Nephron progenitor cell (in vitro differentiated cells): ENCODE measurements around the gene TEAD1.
A peak's percentile ranks its signal among the peaks of the same experiment; 100 is the strongest.

Source experiments
- DNase-seq: peaks from one replicate; pipeline ENCODE4 v3.0.0; 2021
- H3K27ac Mint-ChIP-seq: 2 replicates; pipeline ENCODE4 v1.8.0; 2021; ENCODE audit warnings: mild to moderate bottlenecking, moderate library complexity, mixed read lengths
- H3K27me3 Mint-ChIP-seq: 2 replicates; pipeline ENCODE4 v1.8.0; 2021; ENCODE audit warnings: mild to moderate bottlenecking, low read depth, mixed read lengths; ENCODE audit not compliant: poor library complexity
- H3K36me3 Mint-ChIP-seq: 2 replicates; pipeline ENCODE4 v1.8.0; 2021; ENCODE audit warnings: low read depth, mixed read lengths
- H3K4me1 Mint-ChIP-seq: 2 replicates; pipeline ENCODE4 v1.8.0; 2021; ENCODE audit warnings: mixed read lengths
- H3K4me3 Mint-ChIP-seq: 2 replicates; pipeline ENCODE4 v1.8.0; 2021; ENCODE audit warnings: mild to moderate bottlenecking, moderate library complexity, mixed read lengths
- H3K9me3 Mint-ChIP-seq: 2 replicates; pipeline ENCODE4 v1.8.0; 2021; ENCODE audit warnings: mild to moderate bottlenecking, moderate library complexity, mixed read lengths
- CTCF ChIP-seq: fragments of 200-600 bp; sonication (generic); IDR thresholded peaks from 2 replicates; pipeline ENCODE4 v1.5.0; 2021; ENCODE audit warnings: antibody characterized with exemption

TEAD1 gene

DNA sequence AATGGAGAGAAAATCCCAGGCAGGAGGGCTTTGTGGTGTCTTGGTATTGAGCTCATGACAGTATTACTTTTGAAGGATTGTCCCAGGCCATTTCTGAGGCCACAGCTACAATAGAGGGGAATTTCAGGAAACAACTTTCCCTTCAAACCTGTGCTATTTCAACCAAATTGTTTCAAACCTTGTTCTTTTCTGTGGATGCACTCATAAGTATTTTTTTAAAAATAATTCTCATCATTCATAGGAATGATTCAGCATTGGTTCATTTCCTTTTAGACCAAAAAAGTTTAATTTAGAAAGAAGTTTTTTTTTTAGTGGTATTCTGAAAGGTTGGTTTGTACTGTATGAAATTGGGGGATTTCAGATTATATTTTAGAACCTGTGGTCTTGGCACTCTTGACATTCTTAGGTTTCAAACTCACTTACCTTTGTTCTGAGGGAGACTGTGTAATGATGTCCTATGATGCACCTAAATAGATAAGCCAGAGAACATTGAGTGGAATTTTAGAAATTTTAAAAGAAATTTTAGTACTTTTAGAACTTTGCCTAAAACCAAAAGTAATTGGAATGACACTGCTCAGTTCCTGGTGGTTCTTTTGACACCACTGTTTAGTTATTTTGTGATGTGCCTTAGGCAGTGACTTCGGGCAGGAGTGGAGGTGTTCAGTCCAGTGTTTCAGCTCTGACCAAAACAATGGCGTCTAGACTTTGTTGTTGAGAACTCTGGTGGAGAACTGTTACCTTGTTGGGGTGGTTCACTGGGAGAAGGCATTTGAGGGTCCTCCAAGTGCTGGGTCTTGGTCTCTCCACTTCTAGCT is 12.2 kb downstream of the TEAD1 start:
- no peak for TF ChIP-seq CTCF
- DNase-seq = no peak
- Mint-ChIP-seq H3K27me3 (peaks cover 5% of the 10 kb centered on the region), H3K4me3 (no peak overlapping the region), H3K9me3 (no peaks in the 10 kb centered on the region), H3K27ac (no peak overlapping the region), H3K4me1 (peaks cover 100% of the 10 kb centered on the region), H3K36me3 (peaks cover 11% of the 10 kb centered on the region)

- peaks cover 11% of the 10 kb centered on the region for H3K36me3 Mint-ChIP-seq
- TF ChIP-seq CTCF = no peak
- peaks cover 100% of the 10 kb centered on the region for H3K4me1 Mint-ChIP-seq
- no peak overlapping the region for H3K27ac Mint-ChIP-seq
- H3K4me3 Mint-ChIP-seq = no peak overlapping the region
- no peaks in the 10 kb centered on the region for H3K9me3 Mint-ChIP-seq
- no peak for DNase-seq
- peaks cover 5% of the 10 kb centered on the region for H3K27me3 Mint-ChIP-seq
Observed at GRCh38 chr11:12687216-12687623, 13.0 kb downstream of the TEAD1 start.

GRCh38 chr11:12687740-12688139 is 13.5 kb downstream of the TEAD1 start:
- H3K27ac Mint-ChIP-seq = no peak overlapping the region
- H3K4me3 Mint-ChIP-seq = no peak overlapping the region
- no peak for DNase-seq
- peaks cover 100% of the 10 kb centered on the region for H3K4me1 Mint-ChIP-seq
- peaks cover 11% of the 10 kb centered on the region for H3K36me3 Mint-ChIP-seq
- no peaks in the 10 kb centered on the region for H3K9me3 Mint-ChIP-seq
- H3K27me3 Mint-ChIP-seq = peaks cover 2% of the 10 kb centered on the region
- no peak for TF ChIP-seq CTCF

GRCh38 chr11:12689029-12689755 is 15.0 kb downstream of the TEAD1 start:
- peaks cover 11% of the 10 kb centered on the region for H3K36me3 Mint-ChIP-seq
- TF ChIP-seq CTCF = no peak
- H3K27ac Mint-ChIP-seq = peak overlapping the region; percentile 74
- no peaks in the 10 kb centered on the region for H3K27me3 Mint-ChIP-seq
- peaks cover 100% of the 10 kb centered on the region for H3K4me1 Mint-ChIP-seq
- no peak for DNase-seq
- H3K9me3 Mint-ChIP-seq = no peaks in the 10 kb centered on the region
- H3K4me3 Mint-ChIP-seq = peak overlapping the region; percentile 7

DNA sequence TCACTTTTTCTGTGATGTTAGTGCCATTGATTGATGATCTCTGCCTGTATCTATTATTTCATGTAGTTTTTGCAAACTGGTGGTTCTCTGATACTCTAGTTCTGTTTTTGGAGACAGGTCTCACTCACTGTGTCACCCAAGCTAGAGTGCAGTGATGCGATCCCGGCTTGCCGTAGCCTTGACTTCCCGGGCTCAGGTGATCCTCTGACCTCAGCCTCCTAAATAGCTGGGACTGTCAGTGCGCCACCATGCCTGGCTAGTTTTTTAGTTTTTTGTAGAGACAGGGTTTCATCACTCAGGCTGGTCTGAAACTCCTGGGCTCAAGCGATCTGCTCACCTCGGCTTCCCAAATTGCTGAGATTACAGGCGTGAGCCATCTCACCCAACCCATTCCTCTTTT is 16.4 kb downstream of the TEAD1 start:
- H3K4me1 Mint-ChIP-seq = peaks cover 100% of the 10 kb centered on the region
- no peaks in the 10 kb centered on the region for H3K9me3 Mint-ChIP-seq
- DNase-seq = peak; percentile 57
- no peaks in the 10 kb centered on the region for H3K27me3 Mint-ChIP-seq
- peak overlapping the region; percentile 1 for H3K4me3 Mint-ChIP-seq
- H3K36me3 Mint-ChIP-seq = peaks cover 11% of the 10 kb centered on the region
- no peak for TF ChIP-seq CTCF
- H3K27ac Mint-ChIP-seq = peak overlapping the region; percentile 37
